ENCODE measurements around the gene PPP1R12C. TPM values are rescaled to one million over a fixed set of nuclear protein-coding genes. Genes with fewer than 3 reads are reported as not detected.
A peak's percentile ranks its signal among the peaks of the same experiment; 100 is the strongest.

The PPP1R12C gene
- total RNA-seq, 1 experiment from 2014 or later = 158 TPM

- peak overlapping the region; percentile 59 to 79 for H3K4me3 ChIP-seq (ENCODE audit: low read depth in 2 of 2, low read length in 2 of 2)
- no TSS peak for BruUV-seq (replicated peaks)
- H3K9me3 ChIP-seq (ENCODE audit: control insufficient read depth, insufficient read depth, low read depth, low read length) = no peaks in the 10 kb centered on the region
- intact Hi-C loops (cut with micrococcal nuclease; ENCODE audit: unreplicated experiment) = no loop called here
- H3K36me3 ChIP-seq (ENCODE audit: control insufficient read depth, insufficient read depth, low read length) = no peaks in the 10 kb centered on the region; the same call in 1 of the 2 replicates
- peak overlapping the region; percentile 79 for H3K27ac ChIP-seq (ENCODE audit: low read length)
- peaks cover 34% of the 10 kb centered on the region for H3K4me1 ChIP-seq (ENCODE audit: control insufficient read depth, insufficient read depth, low read length)
- ChIA-PET CTCF (no interaction called here), POLR2A (interaction anchor here (0.6 kb wide), 1 partner anchor 42 kb away, joined by 9 read pairs; no protein-coding TSS in a partner anchor)
- DNase-seq (ENCODE audit: low read depth, low spot score) (no peak), ATAC-seq (peak; percentile 32)
- in situ Hi-C loops (cut with HindIII; ENCODE audit: low pct_unique_long_range_greater_than_20kb, low sequenced_read_pairs) = no loop called here
- no peaks in the 10 kb centered on the region for H3K27me3 ChIP-seq (ENCODE audit: control insufficient read depth, insufficient read depth, low read length)
- TF ChIP-seq CTCF (IDR thresholded peaks at IDR 0.05) (no peak), SIN3A (IDR thresholded peaks at IDR 0.05; ENCODE audit: borderline replicate concordance, insufficient read depth, low read depth, low read length) (0 out of 2 replicates have a peak, but pooled peaks have one; percentile 18)
- TF ChIP-seq, protein P1, sequence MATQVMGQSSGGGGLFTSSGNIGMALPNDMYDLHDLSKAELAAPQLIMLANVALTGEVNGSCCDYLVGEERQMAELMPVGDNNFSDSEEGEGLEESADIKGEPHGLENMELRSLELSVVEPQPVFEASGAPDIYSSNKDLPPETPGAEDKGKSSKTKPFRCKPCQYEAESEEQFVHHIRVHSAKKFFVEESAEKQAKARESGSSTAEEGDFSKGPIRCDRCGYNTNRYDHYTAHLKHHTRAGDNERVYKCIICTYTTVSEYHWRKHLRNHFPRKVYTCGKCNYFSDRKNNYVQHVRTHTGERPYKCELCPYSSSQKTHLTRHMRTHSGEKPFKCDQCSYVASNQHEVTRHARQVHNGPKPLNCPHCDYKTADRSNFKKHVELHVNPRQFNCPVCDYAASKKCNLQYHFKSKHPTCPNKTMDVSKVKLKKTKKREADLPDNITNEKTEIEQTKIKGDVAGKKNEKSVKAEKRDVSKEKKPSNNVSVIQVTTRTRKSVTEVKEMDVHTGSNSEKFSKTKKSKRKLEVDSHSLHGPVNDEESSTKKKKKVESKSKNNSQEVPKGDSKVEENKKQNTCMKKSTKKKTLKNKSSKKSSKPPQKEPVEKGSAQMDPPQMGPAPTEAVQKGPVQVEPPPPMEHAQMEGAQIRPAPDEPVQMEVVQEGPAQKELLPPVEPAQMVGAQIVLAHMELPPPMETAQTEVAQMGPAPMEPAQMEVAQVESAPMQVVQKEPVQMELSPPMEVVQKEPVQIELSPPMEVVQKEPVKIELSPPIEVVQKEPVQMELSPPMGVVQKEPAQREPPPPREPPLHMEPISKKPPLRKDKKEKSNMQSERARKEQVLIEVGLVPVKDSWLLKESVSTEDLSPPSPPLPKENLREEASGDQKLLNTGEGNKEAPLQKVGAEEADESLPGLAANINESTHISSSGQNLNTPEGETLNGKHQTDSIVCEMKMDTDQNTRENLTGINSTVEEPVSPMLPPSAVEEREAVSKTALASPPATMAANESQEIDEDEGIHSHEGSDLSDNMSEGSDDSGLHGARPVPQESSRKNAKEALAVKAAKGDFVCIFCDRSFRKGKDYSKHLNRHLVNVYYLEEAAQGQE (IDR thresholded peaks at IDR 0.05; ENCODE audit: insufficient read depth in 1 of 2, low read depth in 2 of 2, low read length in 1 of 2) = 0 out of 4 replicates have a peak, but pooled peaks of 1 of the 2 experiments have one; percentile 18
Measured at GRCh38 chr19:55116232-55116858, 1.1 kb downstream of the PPP1R12C start.

DNA sequence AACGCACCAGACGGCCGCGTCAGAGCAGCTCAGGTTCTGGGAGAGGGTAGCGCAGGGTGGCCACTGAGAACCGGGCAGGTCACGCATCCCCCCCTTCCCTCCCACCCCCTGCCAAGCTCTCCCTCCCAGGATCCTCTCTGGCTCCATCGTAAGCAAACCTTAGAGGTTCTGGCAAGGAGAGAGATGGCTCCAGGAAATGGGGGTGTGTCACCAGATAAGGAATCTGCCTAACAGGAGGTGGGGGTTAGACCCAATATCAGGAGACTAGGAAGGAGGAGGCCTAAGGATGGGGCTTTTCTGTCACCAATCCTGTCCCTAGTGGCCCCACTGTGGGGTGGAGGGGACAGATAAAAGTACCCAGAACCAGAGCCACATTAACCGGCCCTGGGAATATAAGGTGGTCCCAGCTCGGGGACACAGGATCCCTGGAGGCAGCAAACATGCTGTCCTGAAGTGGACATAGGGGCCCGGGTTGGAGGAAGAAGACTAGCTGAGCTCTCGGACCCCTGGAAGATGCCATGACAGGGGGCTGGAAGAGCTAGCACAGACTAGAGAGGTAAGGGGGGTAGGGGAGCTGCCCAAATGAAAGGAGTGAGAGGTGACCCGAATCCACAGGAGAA is 1.9 kb downstream of the PPP1R12C start:
- intact Hi-C loops (cut with micrococcal nuclease; ENCODE audit: unreplicated experiment) = no loop called here
- ChIA-PET POLR2A (no interaction called here), CTCF (no interaction called here)
- no peaks in the 10 kb centered on the region for H3K9me3 ChIP-seq (ENCODE audit: control insufficient read depth, insufficient read depth, low read depth, low read length)
- TSS peak; percentile 47 for BruUV-seq (replicated peaks)
- ATAC-seq (no peak), DNase-seq (ENCODE audit: low read depth, low spot score) (no peak)
- peak overlapping the region; percentile 79 for H3K27ac ChIP-seq (ENCODE audit: low read length)
- H3K4me3 ChIP-seq (ENCODE audit: low read depth in 2 of 2, low read length in 2 of 2) = peak overlapping the region; percentile 59 to 79
- H3K4me1 ChIP-seq (ENCODE audit: control insufficient read depth, insufficient read depth, low read length) = peaks cover 34% of the 10 kb centered on the region
- TF ChIP-seq, protein P1 (IDR thresholded peaks at IDR 0.05; ENCODE audit: insufficient read depth in 1 of 2, low read depth in 2 of 2, low read length in 1 of 2) = no peak
- no peak for TF ChIP-seq POLR2AphosphoS5 (IDR thresholded peaks at IDR 0.05; ENCODE audit: low read depth, low read length)
- TF ChIP-seq TCF7L2 (IDR thresholded peaks at IDR 0.05; ENCODE audit: low read depth, low read length) = no peak
- TF ChIP-seq SIN3A (IDR thresholded peaks at IDR 0.05; ENCODE audit: borderline replicate concordance, insufficient read depth, low read depth, low read length) = no peak
- no peak for TF ChIP-seq CTCF (IDR thresholded peaks at IDR 0.05)
- in situ Hi-C loops (cut with HindIII; ENCODE audit: low pct_unique_long_range_greater_than_20kb, low sequenced_read_pairs) = no loop called here
- H3K36me3 ChIP-seq (ENCODE audit: control insufficient read depth, insufficient read depth, low read length) = no peaks in the 10 kb centered on the region; the same call in 1 of the 2 replicates
- H3K27me3 ChIP-seq (ENCODE audit: control insufficient read depth, insufficient read depth, low read length) = no peaks in the 10 kb centered on the region
